Stimulated activated CD8-positive, alpha-beta memory T cell treated with anti-CD3 and anti-CD28 coated beads, Interleukin-15, amount 100 ng/mL, for 24 hours (primary cell): ENCODE results near the gene EPHA6.

Source experiments
- DNase-seq: peaks from one replicate; pipeline ENCODE4 v3.0.0-alpha.2; 2020; ENCODE audit warnings: low read depth

EPHA6 gene

GRCh38 chr3:96813820-96814650 is at the start of gene EPHA6:
TSS of gene EPHA6 (plus strand) at chr3:96814594.
- DNase-seq: no peak

DNA sequence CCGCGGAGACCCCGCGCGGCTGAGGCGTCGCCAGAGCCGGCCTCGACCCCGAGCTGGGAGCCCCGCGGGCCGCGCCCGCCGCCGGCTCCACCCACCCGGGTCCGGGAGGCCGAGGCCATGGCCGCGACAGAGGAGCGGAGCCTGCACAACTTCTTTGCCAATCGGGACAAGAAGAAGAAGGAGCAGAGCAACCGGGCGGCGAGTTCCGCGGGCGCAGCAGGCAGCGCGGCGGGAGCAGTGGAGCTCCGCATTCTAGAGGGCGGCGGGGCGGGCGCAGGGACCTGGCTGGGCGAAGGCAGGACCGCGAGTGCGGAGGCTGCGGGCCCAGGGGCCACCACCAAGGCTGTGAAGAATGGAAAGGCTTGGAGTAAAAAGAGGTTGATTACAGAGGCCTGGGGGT is 37.6 kb upstream of the EPHA6 start:
- no peak for DNase-seq

- no peak for DNase-seq
Observed at GRCh38 chr3:96779810-96780209, 34.6 kb upstream of the EPHA6 start.

DNA sequence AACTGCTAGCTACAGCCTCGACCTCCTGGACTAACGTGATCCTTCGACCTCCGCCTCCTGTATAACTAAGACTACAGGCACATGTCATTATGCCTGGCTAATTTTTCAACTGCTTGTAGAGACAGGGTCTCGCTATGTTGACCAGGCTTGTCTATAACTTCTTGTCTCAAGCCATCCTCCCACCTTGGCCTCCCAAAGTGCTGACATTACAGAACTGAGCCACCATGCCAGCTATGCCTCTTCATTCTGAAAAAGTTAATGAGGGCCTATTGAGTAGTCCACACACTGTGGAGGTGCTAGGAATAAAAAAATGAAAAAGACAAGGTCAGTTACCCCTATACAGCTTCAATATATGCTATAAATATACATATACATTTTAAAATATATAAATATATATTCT is 18.3 kb upstream of the EPHA6 start:
- DNase-seq: no peak

DNA sequence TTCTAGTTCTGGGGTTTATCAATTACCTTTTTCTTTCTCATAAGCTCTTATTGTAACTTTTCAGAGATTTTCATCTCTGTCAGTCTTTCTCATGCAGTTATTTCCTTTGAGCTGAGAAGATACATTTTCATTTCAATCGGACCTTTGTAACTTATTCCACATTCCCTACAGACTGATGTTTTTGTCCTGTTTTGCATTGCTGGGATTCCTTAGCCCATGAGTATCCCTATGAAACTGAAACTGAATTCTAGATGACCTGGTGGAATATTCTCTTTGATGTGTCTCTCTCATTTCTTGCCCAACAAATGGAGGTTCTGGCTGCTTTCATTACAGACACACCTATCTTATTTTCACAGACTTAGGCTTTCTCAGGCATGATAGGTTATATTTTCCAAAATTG is 10.5 kb upstream of the EPHA6 start:
- no peak for DNase-seq

DNA sequence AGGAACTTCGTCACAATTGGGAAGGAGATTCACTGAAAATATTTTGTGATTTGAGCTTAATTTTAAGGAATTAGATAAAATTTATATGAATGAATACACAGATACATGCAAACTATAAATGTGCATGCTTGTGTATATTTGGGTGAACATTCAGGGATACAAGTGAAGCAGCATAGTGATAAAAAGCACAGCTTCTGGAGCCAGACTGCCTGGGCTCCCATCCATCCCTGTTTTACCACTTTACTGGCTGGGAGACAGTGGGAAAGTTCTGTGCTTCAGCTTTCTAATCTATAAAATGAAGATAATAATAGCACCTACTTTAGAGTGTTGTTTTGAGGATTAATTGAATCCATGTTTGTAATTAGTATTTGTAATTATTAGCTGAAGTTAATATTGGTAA is 8.1 kb upstream of the EPHA6 start:
- no peak for DNase-seq

DNA sequence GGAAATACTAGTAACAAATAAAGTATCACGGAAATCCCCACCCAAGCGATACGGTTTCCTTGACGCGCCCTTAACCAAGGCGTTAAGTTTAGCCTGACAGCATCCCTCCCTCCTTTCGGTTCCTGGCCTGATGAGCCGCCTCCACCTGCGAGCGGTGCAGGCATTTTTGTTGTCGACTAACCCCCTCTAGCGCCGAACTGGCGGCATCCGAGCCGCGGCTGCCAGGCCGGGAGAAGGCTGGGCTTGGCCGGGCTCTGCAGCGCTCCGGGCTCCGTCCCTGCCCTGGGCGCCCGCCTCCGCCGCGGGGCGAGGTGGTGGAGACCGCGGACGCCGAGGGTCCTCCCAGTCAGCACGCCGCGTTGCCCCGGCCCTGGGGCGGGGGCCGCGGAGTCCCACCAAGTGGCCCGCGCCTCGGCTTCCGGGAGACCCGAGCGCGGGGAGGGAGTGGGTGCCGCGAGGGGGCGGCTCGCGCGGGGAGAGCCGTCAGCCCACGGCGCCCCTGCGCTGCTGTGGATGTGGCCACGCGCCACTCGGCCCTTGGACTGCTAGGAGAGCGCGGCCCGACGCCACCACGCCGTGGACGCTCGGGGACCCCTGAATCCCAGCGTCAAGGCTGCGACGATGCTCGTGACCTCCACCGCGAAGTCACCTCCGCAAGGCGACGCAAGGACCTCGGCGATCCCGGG is 1.1 kb upstream of the EPHA6 start:
- no peak for DNase-seq

DNA sequence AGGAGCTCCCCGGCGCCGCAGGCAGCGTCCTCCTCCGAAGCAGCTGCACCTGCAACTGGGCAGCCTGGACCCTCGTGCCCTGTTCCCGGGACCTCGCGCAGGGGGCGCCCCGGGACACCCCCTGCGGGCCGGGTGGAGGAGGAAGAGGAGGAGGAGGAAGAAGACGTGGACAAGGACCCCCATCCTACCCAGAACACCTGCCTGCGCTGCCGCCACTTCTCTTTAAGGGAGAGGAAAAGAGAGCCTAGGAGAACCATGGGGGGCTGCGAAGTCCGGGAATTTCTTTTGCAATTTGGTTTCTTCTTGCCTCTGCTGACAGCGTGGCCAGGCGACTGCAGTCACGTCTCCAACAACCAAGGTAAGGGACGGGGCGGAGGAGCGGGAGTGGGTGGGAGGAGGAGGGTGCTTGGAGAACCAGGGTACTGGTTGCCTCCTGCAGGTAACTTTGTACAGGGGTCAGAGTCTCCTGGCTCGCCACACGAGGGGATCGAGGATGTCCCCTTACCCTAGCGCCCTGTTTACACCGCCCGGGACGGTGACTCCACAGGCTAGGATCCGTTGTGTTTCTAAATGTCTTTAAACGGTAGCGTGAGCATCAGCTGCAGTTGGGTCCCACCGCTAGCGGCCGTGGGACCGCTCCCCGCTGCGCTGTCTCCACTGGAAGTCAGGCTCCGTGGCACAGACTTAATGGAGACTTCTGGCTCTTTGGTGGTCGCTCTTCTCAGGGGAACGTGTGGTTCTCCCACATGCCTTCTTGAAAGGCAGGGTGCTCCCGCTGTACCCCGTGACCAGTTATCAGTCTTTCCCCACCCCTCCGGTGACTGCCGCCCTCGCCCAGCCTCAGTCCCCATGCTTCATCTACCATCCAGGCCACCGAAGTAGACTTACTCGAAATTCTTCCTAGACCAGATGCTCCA is 515 bp downstream of the EPHA6 start:
- no peak for DNase-seq

GRCh38 chr3:96831175-96831574 is 16.8 kb downstream of the EPHA6 start:
- no peak for DNase-seq

DNA sequence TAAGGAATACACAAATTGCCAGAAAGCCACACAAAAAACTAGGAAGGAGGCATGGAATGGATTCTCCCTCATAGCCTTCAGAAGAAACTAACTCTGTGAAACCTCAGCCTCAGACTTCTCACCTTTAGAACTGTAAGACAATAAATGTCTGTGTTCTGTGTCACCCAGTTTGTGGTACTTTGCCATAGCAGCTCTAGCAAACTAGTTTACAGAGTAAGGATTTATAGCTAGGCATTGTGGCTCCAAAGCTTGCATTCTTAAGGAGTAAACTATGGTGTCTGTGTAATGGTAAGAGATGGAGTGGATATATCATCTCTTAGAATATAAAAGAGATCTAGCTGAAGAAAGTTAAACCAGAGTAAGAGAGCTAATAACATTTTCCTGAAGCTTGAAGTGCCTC is 18.9 kb downstream of the EPHA6 start:
- DNase-seq: no peak

DNA sequence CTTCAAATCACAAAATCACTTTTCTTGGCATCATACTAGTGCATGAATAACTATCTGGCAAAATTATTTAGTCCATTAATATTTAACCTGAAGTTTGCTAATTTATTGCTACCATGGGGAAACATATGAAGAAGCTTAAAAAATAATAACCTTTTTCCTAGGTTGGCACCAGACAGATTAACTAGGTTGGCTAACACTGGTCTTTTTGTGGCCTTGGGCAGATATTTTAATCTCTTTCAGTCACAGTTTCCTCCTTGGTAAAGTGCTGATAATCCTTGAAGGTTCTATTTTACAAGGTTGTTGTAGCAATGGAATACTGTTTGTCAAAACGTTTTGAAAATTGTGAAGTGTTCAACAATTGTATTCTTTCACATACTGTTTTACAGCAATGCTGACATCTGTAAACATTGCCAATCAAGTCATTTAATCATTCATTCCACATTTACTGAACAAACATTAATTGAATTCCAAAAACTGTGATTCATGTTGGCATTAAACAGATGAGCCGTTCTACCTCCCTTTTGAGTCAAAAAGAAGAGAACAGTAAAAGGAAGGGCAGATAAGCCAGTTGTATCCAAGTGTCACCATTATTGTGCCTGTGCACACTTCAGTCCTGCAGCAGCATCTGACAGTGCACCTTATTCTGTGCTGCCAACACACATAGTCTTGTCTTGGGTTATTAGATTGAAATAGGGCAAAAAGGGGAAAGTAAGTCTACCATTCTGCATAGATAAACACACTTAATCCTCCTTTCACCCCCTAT is 21.9 kb downstream of the EPHA6 start:
- DNase-seq: no peak

DNA sequence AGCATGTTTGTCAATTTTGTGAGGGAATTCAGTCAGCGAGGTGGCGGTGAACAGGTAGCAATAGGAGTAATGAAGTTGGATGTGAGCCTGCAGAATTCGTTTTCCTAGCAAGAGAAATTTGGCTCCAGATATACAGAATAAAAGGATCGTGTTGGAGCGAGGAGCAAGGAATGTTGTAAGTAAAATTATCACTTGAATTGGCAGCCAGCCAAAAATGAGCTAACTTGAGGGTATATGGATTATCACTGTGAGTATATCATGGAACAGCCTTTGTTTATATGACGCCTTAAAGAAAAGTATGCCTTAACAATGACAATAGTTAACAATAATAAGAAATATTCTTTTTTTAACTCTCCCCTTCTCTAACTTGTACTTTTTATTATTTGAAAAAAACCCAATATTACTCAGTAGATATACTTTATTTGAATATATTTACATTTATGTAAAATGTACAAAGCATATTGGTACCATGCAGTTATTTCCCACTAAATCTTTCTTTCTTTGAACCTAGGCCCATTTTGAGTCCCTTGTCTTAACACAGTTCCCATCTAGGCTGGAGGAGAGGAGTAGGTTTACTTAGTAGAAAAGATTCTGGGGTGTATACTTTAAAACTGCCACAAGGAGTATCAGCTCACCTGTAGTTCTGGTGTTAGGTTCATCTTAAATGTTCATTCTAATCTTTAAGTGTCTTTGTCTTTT is 29.3 kb downstream of the EPHA6 start:
- DNase-seq: no peak

DNA sequence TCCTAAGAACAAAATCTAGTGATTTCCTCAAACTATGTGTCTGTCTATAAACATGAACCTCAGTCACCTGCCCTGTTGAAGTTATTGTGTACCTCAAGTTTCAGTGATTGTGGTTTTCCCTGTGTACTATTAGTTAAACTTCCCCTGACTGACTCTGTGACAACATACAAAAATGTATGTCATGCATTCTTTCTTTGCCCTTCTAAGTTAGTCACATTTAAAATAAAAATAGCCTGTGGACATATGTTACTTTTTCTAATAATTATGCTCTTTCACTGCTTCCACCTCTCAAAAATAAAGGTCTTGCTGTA is 29.8 kb downstream of the EPHA6 start:
- DNase-seq: no peak

DNA sequence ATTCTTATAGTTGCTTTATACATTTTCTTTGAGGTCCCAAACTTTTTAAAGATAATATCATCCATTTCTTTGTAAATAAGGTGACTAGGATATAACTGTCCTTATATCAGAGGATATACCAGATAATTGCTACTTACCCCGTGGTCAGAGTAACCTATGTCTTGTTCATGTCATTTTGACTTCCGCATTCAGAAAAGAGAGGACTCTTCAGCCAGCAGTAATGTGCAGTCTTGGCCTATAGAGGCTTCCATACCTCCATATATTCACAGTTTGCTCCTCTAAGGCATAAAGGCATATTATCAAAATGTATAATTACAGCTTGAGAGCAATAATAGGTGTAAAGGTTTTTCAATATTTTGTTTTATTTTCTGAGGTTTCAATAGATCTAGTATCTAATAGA is 38.5 kb downstream of the EPHA6 start:
- DNase-seq: no peak

- DNase-seq: no peak
Observed at GRCh38 chr3:96860882-96861281, 46.5 kb downstream of the EPHA6 start.

DNA sequence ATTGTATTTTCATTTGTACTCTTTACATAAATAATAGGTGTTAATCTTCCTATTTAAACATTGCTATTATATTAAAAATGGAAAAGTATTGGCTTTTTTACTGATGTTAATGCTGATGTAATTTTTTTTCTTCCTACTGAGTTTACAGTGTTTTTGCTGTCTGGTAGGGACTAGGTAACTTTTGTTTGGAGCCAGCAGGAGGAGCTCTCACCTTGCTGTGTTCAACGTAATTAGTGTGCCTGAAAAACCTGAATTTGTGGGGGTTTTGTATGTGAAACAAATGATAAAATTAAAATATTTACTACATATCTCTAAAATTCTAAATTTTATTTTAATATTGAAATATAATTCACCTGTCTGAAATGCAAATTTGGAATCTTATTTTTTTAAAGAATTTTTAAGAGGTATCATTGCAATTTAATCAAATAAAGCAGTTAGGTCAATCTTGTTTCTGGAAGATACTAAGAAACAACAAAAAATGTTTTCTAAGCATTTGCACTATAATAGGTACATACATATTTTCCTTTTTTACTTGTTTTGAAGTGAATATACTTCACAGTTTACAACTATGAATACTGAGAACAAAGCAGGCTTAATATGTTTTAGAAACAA is 48.8 kb downstream of the EPHA6 start:
- DNase-seq: no peak

DNA sequence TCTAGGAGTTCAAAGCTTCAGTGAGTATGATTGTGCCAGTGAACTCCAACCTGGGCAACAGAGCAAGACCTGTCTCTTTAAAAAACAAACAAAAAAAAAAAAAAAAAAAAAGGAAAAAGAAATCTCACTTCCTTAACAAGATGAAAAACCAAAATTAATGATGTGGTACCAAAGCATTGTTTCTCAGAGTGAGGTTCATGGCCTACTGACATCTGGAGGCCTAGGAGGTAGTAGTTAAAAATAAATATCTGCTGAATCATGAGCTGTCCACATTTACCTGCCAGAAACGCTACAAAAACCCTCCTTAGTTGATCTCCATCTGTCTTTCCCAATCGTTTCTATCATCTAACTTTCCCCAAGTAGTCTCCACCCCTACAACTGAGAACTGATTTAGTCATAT is 51.2 kb downstream of the EPHA6 start:
- DNase-seq: no peak

DNA sequence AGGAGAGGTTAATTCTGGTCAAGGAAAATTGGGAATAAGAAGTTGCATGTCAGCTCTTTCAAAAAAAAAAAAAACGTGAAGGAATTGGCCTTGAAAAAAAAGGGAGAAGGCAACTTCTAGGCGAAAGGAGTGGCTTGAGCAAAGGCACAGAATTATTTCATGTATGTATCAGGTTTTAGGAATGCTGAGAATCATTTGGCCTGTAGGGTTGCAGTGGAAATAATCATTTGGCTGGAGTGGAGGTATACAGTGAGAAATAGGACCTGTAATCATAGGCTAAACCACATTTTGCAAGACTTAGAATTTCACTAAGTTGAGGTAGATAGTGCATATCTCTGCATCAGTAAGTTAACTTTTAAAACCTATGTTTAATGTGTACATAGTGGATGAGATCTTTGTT is 54.9 kb downstream of the EPHA6 start:
- no peak for DNase-seq

DNA sequence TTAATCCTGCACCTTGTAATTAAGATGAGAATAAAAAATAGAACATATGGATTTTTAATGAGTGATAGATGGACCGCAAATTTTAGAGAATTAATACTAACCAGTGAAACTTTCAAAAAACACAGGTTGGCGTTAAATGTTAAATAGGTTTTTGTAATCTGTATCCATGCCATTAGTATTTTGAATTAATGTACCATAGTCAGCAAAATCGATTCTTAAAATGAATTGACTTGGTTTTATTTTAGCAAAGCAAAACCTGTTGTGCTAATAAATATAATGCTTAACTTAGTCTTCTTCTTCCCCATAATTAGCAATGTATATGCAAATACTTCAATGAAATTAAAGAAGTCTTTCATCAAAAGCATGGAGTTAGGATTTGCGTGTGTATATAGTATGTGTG is 63.1 kb downstream of the EPHA6 start:
- no peak for DNase-seq

GRCh38 chr3:96900031-96900430 is 85.6 kb downstream of the EPHA6 start:
- no peak for DNase-seq

GRCh38 chr3:96900566-96900965 is 86.2 kb downstream of the EPHA6 start:
- no peak for DNase-seq
